ENCODE data around the gene CPT2. TPM values are rescaled to one million over a fixed set of nuclear protein-coding genes. Genes with fewer than 3 reads are reported as not detected.

Gene CPT2
- total and polyA plus RNA-seq, 9 of the 15 experiments (the other 6 are each of a cell fraction or from before 2014, with no cell fraction given), result 7.6 to 25.1 (median 16.8) TPM

DNA sequence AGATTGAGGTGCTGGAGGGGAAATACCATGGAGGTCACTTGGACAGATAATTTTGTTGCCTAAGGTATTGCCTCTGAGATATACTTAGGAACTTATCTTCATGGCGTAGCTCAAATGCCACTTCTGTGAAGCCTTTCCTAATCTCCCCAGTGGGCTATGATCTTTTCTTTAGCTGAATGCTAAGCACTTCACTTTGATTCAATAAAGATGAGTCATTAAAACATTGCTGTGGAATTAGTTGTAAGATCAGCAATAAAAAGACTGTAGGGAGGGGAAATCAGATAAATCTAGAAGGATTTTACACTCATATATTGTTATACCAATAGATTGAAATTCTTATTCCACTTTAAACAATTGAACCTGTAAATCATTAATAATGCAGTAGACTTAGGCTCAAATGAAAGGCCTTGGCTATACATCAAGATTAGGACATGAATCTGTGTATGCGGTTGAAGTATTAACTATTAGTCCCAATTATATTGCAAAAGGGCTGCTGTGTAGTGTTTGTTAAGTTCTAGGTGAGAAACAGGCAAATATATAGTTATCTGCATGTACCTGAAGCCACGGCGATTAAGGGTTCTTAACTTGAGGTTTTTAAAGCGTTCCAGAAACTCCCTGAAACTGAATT, 60.9 kb downstream of the CPT2 start:
- ATAC-seq (no peak), FAIRE-seq (peak; percentile 19), DNase-seq (ENCODE audit: extremely low read depth in 1 of 4, low spot score in 3 of 4) (no peak)
- CTCF ChIA-PET (ENCODE audit: low intra/inter-chr PET ratio), result no interaction called here
- no TSS peak for BruUV-seq (replicated peaks)
- H3K36me3 ChIP-seq (ENCODE audit: control insufficient read depth, insufficient read depth, low read length), result peaks cover 97% of the 10 kb centered on the region
- no peaks in the 10 kb centered on the region for H3K9me3 ChIP-seq (replicated peaks; ENCODE audit: control insufficient read depth, insufficient read depth, low read depth, low read length)
- no peak overlapping the region for H3K4me2 ChIP-seq (ENCODE audit: insufficient read depth, low read length)
- TF ChIP-seq C11orf30 (IDR thresholded peaks at IDR 0.05; ENCODE audit: low read depth) (peak; percentile 10; the same call in 1 of the 2 replicates), ZNF316 (IDR thresholded peaks at IDR 0.05) (peak; percentile 64), ZNF778 (CRISPR knock-in tag; IDR thresholded peaks at IDR 0.05) (no peak), MAFG (tag; conservative IDR thresholded peaks at IDR 0.05) (0 out of 2 replicates have a peak, but pooled peaks have one; percentile 20), ZFP30 (CRISPR knock-in tag; IDR thresholded peaks at IDR 0.05; ENCODE audit: borderline replicate concordance) (no peak)
- H3K9ac ChIP-seq (ENCODE audit: insufficient read depth in 1 of 2, low read depth in 2 of 2, low read length in 2 of 2), result no peak overlapping the region
- peaks cover 4% of the 10 kb centered on the region for H3K9me1 ChIP-seq (ENCODE audit: control insufficient read depth, insufficient read depth, low read length)
- no peak overlapping the region for H2AFZ ChIP-seq (ENCODE audit: low read depth, low read length)
- no peak overlapping the region for H3K27ac ChIP-seq (ENCODE audit: extremely low read depth, low read depth, low read length)
- WGBS (ENCODE audit: insufficient coverage, low coverage, missing lambda C conversion rate), result 91% methylated on average over 5 of the region's 5 CpGs
- intact Hi-C loops (cut with micrococcal nuclease), result no loop called here
- POLR2A ChIA-PET, result interaction anchor here (0.9 kb wide), 1 partner anchor 22 kb away, joined by 3 read pairs; no protein-coding TSS in a partner anchor
- peaks cover 7% of the 10 kb centered on the region; the same call in 1 of the 2 replicates for H4K20me1 ChIP-seq (replicated peaks; ENCODE audit: control insufficient read depth, insufficient read depth, low read length)
- H3K4me3 ChIP-seq, result no peak overlapping the region
- no peaks in the 10 kb centered on the region for H3K79me2 ChIP-seq (ENCODE audit: control insufficient read depth, insufficient read depth, low read length)
- peaks cover 0 to 6% of the 10 kb centered on the region in 2 experiments; a peak in 2 of 5 replicates for H3K4me1 ChIP-seq (replicated peaks in 1 of 2; ENCODE audit: control insufficient read depth in 2 of 2, insufficient read depth in 2 of 2, low read length in 2 of 2)
- no peaks in the 10 kb centered on the region for H3K27me3 ChIP-seq (ENCODE audit: control insufficient read depth in 2 of 2, insufficient read depth in 2 of 2, low read length in 2 of 2)
- in situ Hi-C loops (cut with MboI), result no loop called here

DNA sequence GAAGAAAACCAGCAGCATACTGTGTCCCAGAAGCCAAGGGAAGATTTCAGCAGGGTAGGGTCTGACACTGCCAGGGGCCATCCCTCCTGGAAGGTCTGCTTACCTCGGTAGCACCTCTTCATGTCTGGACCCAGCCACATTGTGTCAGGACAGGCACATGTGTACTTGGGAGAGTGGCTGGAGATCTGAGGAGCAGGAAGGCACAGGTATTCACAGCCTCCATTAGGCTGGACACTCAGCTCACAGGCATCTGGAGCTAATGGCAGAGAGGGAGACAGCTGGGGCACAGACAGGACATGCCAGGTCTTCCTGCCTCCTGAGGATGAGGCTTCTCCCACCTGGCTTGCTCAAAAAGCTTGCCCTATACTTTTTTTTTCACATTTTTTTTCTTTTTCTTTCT, 61.6 kb downstream of the CPT2 start:
- WGBS (ENCODE audit: insufficient coverage, low coverage, missing lambda C conversion rate), result 93% methylated on average over 1 of the region's 1 CpG
- Histone ChIP-seq H3K4me1 (replicated peaks in 1 of 2; ENCODE audit: control insufficient read depth in 2 of 2, insufficient read depth in 2 of 2, low read length in 2 of 2) (peaks cover 0 to 6% of the 10 kb centered on the region in 2 experiments; a peak in 2 of 5 replicates), H3K9me1 (ENCODE audit: control insufficient read depth, insufficient read depth, low read length) (peaks cover 4% of the 10 kb centered on the region), H3K9ac (ENCODE audit: insufficient read depth in 1 of 2, low read depth in 2 of 2, low read length in 2 of 2) (no peak overlapping the region), H3K27ac (ENCODE audit: extremely low read depth, low read depth, low read length) (no peak overlapping the region), H3K9me3 (replicated peaks; ENCODE audit: control insufficient read depth, insufficient read depth, low read depth, low read length) (no peaks in the 10 kb centered on the region), H3K79me2 (ENCODE audit: control insufficient read depth, insufficient read depth, low read length) (no peaks in the 10 kb centered on the region), H3K36me3 (ENCODE audit: control insufficient read depth, insufficient read depth, low read length) (peaks cover 100% of the 10 kb centered on the region), H3K4me2 (ENCODE audit: insufficient read depth, low read length) (no peak overlapping the region), H4K20me1 (replicated peaks; ENCODE audit: control insufficient read depth, insufficient read depth, low read length) (peaks cover 7% of the 10 kb centered on the region; the same call in 1 of the 2 replicates), H3K27me3 (ENCODE audit: control insufficient read depth in 2 of 2, insufficient read depth in 2 of 2, low read length in 2 of 2) (no peaks in the 10 kb centered on the region), H3K4me3 (no peak overlapping the region), H2AFZ (ENCODE audit: low read depth, low read length) (no peak overlapping the region)
- POLR2A ChIA-PET, result interaction anchor here (1.2 kb wide), 1 partner anchor 15 kb away, joined by 8 read pairs; no protein-coding TSS in a partner anchor
- no peak for DNase-seq (ENCODE audit: extremely low read depth in 1 of 4, low spot score in 3 of 4)
- no peak for ATAC-seq
- in situ Hi-C loops (cut with MboI), result no loop called here
- intact Hi-C loops (cut with micrococcal nuclease), result no loop called here
- TF ChIP-seq SMAD1 (IDR thresholded peaks at IDR 0.05; ENCODE audit: low read depth, low read length, partially characterized antibody), result no peak
- TF ChIP-seq ESRRA (IDR thresholded peaks at IDR 0.05; ENCODE audit: borderline replicate concordance, low read depth), result no peak
- no peak for TF ChIP-seq TRIM28 (IDR thresholded peaks at IDR 0.05)
- TF ChIP-seq POLR2AphosphoS2 (IDR thresholded peaks at IDR 0.05; ENCODE audit: low read length), result no peak
- no peak for TF ChIP-seq RHOXF2B (CRISPR knock-in tag; conservative IDR thresholded peaks at IDR 0.05)
- no peak for TF ChIP-seq MYBL2 (IDR thresholded peaks at IDR 0.05; ENCODE audit: low read depth)
- no peak for TF ChIP-seq MYBL2 (CRISPR knock-in tag; IDR thresholded peaks at IDR 0.05; ENCODE audit: borderline replicate concordance)
- BruUV-seq (replicated peaks), result TSS peak; percentile 7
- CTCF ChIA-PET (ENCODE audit: low intra/inter-chr PET ratio), result no interaction called here
- no peak for FAIRE-seq
